DND-41 (cell line): Measurements from ENCODE around the gene MYH14.
A peak's percentile ranks its signal among the peaks of the same experiment; 100 is the strongest.

Source experiments
- CTCF ChIP-seq: IDR thresholded peaks from 2 replicates; pipeline ENCODE4 v1.5.1; 2012; ENCODE audit warnings: borderline replicate concordance, low read length, moderate library complexity, mild to moderate bottlenecking; ENCODE audit not compliant: poor library complexity, severe bottlenecking; ENCODE audit errors: extremely low read depth
- EZH2 ChIP-seq: IDR thresholded peaks from 3 replicates; pipeline ENCODE4 v1.6.1; 2012; ENCODE audit warnings: borderline replicate concordance, low read depth, mild to moderate bottlenecking, moderate library complexity, low read length, inconsistent platforms; ENCODE audit not compliant: severe bottlenecking

- TF ChIP-seq EZH2 (no peak), CTCF (peak; percentile 13)
These were observed 112.5 kb downstream of the MYH14 start for GRCh38 chr19:50315773-50316448.
